ENCODE data around the gene IRAK3. TPM values are rescaled to one million over a fixed set of nuclear protein-coding genes. Genes with fewer than 3 reads are reported as not detected.

The IRAK3 gene
- total RNA-seq, 1 experiment from 2014 or later: 0.44 TPM

DNA sequence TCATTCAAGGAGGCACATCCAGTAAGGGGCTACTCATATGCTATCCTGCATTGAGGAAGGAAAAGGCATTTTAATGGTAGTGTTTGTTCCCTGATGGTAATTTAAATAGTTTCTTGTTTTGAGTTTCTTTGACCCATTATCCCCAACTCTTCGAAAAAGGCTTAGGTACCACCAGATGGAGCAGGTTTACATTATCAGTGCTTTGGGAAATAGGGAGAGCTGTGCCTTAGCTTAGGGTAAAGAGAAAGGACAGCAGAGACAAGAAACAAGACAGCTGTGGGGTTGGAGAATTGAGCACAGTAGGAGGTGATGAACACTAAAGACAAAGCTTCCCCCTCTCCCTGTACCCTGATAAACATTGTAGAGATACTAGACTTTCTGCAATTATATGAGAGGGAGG lies 84.1 kb downstream of the IRAK3 start:
- no peaks in the 10 kb centered on the region for H3K23me2 ChIP-seq (ENCODE audit: insufficient read length, low read depth, low read length, poor library complexity, severe bottlenecking)
- no peak overlapping the region for H2BK5ac ChIP-seq (ENCODE audit: insufficient read length, low read length)
- Mint-ChIP-seq H3K9me3 (peaks cover 0 to 3% of the 10 kb centered on the region in 2 experiments; a peak in 2 of 5 replicates), H3K27me3 (ENCODE audit: low read depth) (no peaks in the 10 kb centered on the region), H3K4me3 (no peak overlapping the region), H3K27ac (peak overlapping the region in 2 of 3 experiments; percentile 41 to 54; a peak in 3 of 7 replicates), H3K36me3 (ENCODE audit: insufficient read depth in 1 of 3, low read depth in 3 of 3) (no peaks in the 10 kb centered on the region), H3K4me1 (peaks cover 13 to 15% of the 10 kb centered on the region in 2 experiments)
- H3K27me3 ChIP-seq (ENCODE audit: insufficient read depth, low read length): no peaks in the 10 kb centered on the region
- DNase-seq: no peak
- no peak overlapping the region for H3K23ac ChIP-seq (ENCODE audit: insufficient read length, low read depth, low read length)
- no peak overlapping the region for H3K4me2 ChIP-seq (ENCODE audit: insufficient read depth, insufficient read length, low read length)
- no peak overlapping the region for H4K91ac ChIP-seq (ENCODE audit: insufficient read length, low read depth, low read length)
- H3K18ac ChIP-seq (ENCODE audit: insufficient read length, low read depth, low read length): no peak overlapping the region
- no peaks in the 10 kb centered on the region for H3K79me1 ChIP-seq (ENCODE audit: insufficient read depth, low read depth, low read length, poor library complexity, severe bottlenecking)
- H2BK15ac ChIP-seq (ENCODE audit: low read depth, low read length): no peak overlapping the region
- no CpG with 5 or more reads among the region's 1 CpG for WGBS (ENCODE audit: extremely low coverage, insufficient read length, low lambda C conversion rate)
- no peaks in the 10 kb centered on the region for H3K79me2 ChIP-seq (ENCODE audit: insufficient read depth, low read length)
- H4K5ac ChIP-seq (ENCODE audit: insufficient read length, low read depth, low read length): no peak overlapping the region
- H3K14ac ChIP-seq (ENCODE audit: insufficient read depth, low read length): no peak overlapping the region
- H3T11ph ChIP-seq (ENCODE audit: low read length): no peak overlapping the region
- no peak overlapping the region for H3K9ac ChIP-seq (ENCODE audit: extremely low read depth, insufficient read length, low read length)
- H3K27ac ChIP-seq (ENCODE audit: insufficient read length, low read depth, low read length): peak overlapping the region; percentile 59
- H3K4ac ChIP-seq (ENCODE audit: low read depth, low read length): no peak overlapping the region
- no peak overlapping the region for H2BK20ac ChIP-seq (ENCODE audit: low read depth, low read length, poor library complexity, severe bottlenecking)
- H3K4me1 ChIP-seq (ENCODE audit: insufficient read depth, low read length): peaks cover 3% of the 10 kb centered on the region; the same call in 1 of the 2 replicates
- no peak overlapping the region for H3K56ac ChIP-seq (ENCODE audit: insufficient read length, low read depth, low read length)
- H3K9me3 ChIP-seq (ENCODE audit: control insufficient read depth, low read depth, low read length): no peaks in the 10 kb centered on the region
- no peaks in the 10 kb centered on the region for H4K20me1 ChIP-seq (ENCODE audit: control insufficient read depth, insufficient read depth, insufficient read length)
- no peak overlapping the region for H2BK120ac ChIP-seq (ENCODE audit: low read depth, low read length, poor library complexity, severe bottlenecking)
- no peak overlapping the region for H4K8ac ChIP-seq (replicated peaks; ENCODE audit: insufficient read length, low read depth, low read length)
- no peak overlapping the region for H2AK5ac ChIP-seq (ENCODE audit: insufficient read length, low read length)
- no peak overlapping the region for H2BK12ac ChIP-seq (ENCODE audit: insufficient read length, low read depth, low read length)
- TF ChIP-seq, protein P1, sequence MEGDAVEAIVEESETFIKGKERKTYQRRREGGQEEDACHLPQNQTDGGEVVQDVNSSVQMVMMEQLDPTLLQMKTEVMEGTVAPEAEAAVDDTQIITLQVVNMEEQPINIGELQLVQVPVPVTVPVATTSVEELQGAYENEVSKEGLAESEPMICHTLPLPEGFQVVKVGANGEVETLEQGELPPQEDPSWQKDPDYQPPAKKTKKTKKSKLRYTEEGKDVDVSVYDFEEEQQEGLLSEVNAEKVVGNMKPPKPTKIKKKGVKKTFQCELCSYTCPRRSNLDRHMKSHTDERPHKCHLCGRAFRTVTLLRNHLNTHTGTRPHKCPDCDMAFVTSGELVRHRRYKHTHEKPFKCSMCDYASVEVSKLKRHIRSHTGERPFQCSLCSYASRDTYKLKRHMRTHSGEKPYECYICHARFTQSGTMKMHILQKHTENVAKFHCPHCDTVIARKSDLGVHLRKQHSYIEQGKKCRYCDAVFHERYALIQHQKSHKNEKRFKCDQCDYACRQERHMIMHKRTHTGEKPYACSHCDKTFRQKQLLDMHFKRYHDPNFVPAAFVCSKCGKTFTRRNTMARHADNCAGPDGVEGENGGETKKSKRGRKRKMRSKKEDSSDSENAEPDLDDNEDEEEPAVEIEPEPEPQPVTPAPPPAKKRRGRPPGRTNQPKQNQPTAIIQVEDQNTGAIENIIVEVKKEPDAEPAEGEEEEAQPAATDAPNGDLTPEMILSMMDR (conservative IDR thresholded peaks at IDR 0.05): no peak; the same call in 2 of the 3 replicates
- H2AFZ ChIP-seq (ENCODE audit: low read length): no peak overlapping the region
